CD4-positive, CD25-positive, alpha-beta regulatory T cell (primary cell): Measurements from ENCODE around the gene TRPM3. TPM values are rescaled to one million over a fixed set of nuclear protein-coding genes. Genes with fewer than 3 reads are reported as not detected.
"Not testable (repeated sequence)": the region's sequence is repeated elsewhere in the genome, so short reads cannot be mapped to it uniquely, and the experiment has no call there.

Experiments used
- ATAC-seq, 2 donors: fragments of 150-1000 bp; cut with Tn5 transposase; one replicate each; pipeline ENCODE4 v1.10.0; 2021; ENCODE audit warnings: low read depth in 2 of 2, moderate number of reproducible peaks in 2 of 2, moderate library complexity in 1 of 2
- DNase-seq, 3 donors: peaks; one replicate each; pipeline versions ENCODE4 v3.0.0 to v3.0.0-alpha.2; 2012 to 2022; ENCODE audit warnings: mixed read lengths in 1 of 3
- H3K27ac ChIP-seq: one replicate; pipeline ENCODE4 v1.7.0; 2013; ENCODE audit warnings: mild to moderate bottlenecking, low read length; ENCODE audit not compliant: insufficient read depth, poor library complexity, severe bottlenecking
- H3K27me3 ChIP-seq: one replicate; pipeline ENCODE4 v1.7.0; 2013; ENCODE audit warnings: low read length; ENCODE audit not compliant: control insufficient read depth, insufficient read depth
- H3K36me3 ChIP-seq: one replicate; pipeline ENCODE4 v1.7.0; 2013; ENCODE audit warnings: mild to moderate bottlenecking, low read length, moderate library complexity; ENCODE audit not compliant: control insufficient read depth, insufficient read depth
- H3K4me1 ChIP-seq: 2 replicates; pipeline ENCODE4 v1.7.0; 2013; ENCODE audit warnings: mild to moderate bottlenecking, low read length; ENCODE audit not compliant: insufficient read depth, control insufficient read depth, poor library complexity, severe bottlenecking
- H3K4me3 ChIP-seq: one replicate; pipeline ENCODE4 v1.7.0; 2013; ENCODE audit warnings: low read depth, mild to moderate bottlenecking, low read length, moderate library complexity
- H3K9me3 ChIP-seq, 2 experiments: 1 replicate in 1 of 2; 2 replicates in 1 of 2; pipeline ENCODE4 v1.7.0; 2013; ENCODE audit warnings: low read length in 2 of 2, mild to moderate bottlenecking in 1 of 2, moderate library complexity in 1 of 2; ENCODE audit not compliant: control insufficient read depth in 2 of 2
- H3K27ac Mint-ChIP-seq, 3 donors: one replicate each; pipeline ENCODE4 v1.8.0; 2020 to 2022; ENCODE audit warnings: mild to moderate bottlenecking in 3 of 3, mixed read lengths in 3 of 3, moderate library complexity in 2 of 3
- H3K27me3 Mint-ChIP-seq: one replicate; pipeline ENCODE4 v1.8.0; 2022; ENCODE audit warnings: mild to moderate bottlenecking, mixed read lengths
- H3K36me3 Mint-ChIP-seq: one replicate; pipeline ENCODE4 v1.8.0; 2020; ENCODE audit warnings: mixed read lengths
- H3K4me1 Mint-ChIP-seq, 4 donors: one replicate each; pipeline ENCODE4 v1.8.0; 2020 to 2022; ENCODE audit warnings: mixed read lengths in 4 of 4, mild to moderate bottlenecking in 1 of 4
- H3K4me3 Mint-ChIP-seq, 4 donors: one replicate each; pipeline ENCODE4 v1.8.0; 2020 to 2022; ENCODE audit warnings: mild to moderate bottlenecking in 4 of 4, mixed read lengths in 4 of 4, moderate library complexity in 3 of 4
- H3K9me3 Mint-ChIP-seq, 7 donors: one replicate each; pipeline ENCODE4 v1.8.0; 2020 to 2022; ENCODE audit warnings: mixed read lengths in 7 of 7, mild to moderate bottlenecking in 3 of 7, moderate library complexity in 2 of 7
- polyA plus RNA-seq, 4 donors: library from polyadenylated mRNA; unstranded; fragments of 300-500 nt; fragmentation: Illumina TruSeq; gene quantifications; one replicate each; pipeline ENCODE4 v1.2.3, GENCODE V29; 2021
- total RNA-seq: library from RNA; stranded (reverse); gene quantifications from one replicate; pipeline ENCODE4 v1.2.3, GENCODE V29; 2022

TRPM3 gene
- total and polyA plus RNA-seq, 5 donors from 2014 or later = not detected

DNA sequence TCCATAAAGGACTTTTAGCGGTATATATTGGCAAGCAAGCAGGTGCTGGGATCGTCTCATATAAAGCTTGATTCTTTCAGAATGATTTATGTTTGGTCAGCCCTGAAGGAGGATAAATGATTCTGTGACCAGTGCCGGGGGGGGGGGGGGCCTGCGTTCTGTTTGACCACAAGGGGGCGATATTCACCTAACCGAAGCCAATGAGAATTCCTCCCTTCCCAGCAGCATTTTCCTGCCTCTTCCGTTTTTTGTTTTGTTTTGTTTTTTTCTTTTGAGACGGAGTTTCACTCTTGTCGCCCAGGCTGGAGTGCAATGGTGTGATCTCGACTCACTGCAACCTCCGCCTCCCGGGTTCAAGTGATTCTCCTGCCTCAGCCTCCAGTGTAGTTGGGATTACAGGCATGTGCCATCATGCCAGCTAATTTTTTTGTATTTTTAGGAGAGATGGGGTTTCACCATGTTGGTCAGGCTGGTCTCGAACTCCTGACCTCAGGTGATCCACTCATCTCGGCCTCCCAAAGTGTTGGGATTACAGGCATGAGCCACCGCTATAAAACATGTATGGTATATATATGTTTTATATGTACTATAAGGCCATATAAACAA lies 492.2 kb downstream of the TRPM3 start:
- H3K27ac Mint-ChIP-seq, H3K4me3 Mint-ChIP-seq, H3K4me1 Mint-ChIP-seq: not testable (repeated sequence)

DNA sequence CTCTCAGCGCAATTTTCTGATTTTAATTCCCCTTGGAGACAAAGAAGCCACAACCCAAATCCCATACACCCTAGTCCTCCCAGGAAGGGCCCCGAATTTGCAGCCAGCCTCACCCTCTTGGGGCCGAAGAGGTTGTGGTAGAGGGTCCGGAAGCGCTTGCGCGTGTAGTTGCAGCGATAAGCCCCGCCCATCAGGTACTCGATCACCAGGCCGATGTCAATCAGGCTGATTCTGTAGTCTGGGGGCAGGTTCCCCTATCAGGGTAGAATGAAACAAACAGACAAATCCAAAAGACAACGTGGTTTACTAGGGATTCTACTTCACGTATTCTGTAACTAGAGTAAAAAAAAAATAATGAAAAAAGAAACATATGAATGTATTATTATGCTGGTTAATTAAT lies 496.3 kb downstream of the TRPM3 start:
- no peak overlapping the region for H3K4me3 Mint-ChIP-seq
- no peaks in the 10 kb centered on the region for H3K9me3 ChIP-seq
- no peak overlapping the region for H3K4me3 ChIP-seq
- peaks cover 0 to under 1% (median 0%) of the 10 kb centered on the region in 4 donors for H3K4me1 Mint-ChIP-seq
- H3K27me3 ChIP-seq = no peaks in the 10 kb centered on the region
- no peaks in the 10 kb centered on the region for H3K9me3 Mint-ChIP-seq
- no peaks in the 10 kb centered on the region for H3K36me3 Mint-ChIP-seq
- H3K27ac Mint-ChIP-seq = no peak overlapping the region
- H3K36me3 ChIP-seq = no peaks in the 10 kb centered on the region
- peaks cover 30% of the 10 kb centered on the region for H3K27me3 Mint-ChIP-seq
- ATAC-seq = no peak
- H3K4me1 ChIP-seq = no peaks in the 10 kb centered on the region
- no peak overlapping the region for H3K27ac ChIP-seq
- DNase-seq = no peak

More for the DNA sequence above, 492.2 kb downstream of the TRPM3 start:
- not testable (repeated sequence) for H3K36me3 ChIP-seq, H3K27me3 ChIP-seq, H3K9me3 Mint-ChIP-seq, H3K4me3 ChIP-seq, H3K9me3 ChIP-seq, H3K27ac ChIP-seq, ATAC-seq, DNase-seq, H3K4me1 ChIP-seq, H3K36me3 Mint-ChIP-seq
- peaks cover 20% of the 10 kb centered on the region for H3K27me3 Mint-ChIP-seq

DNA sequence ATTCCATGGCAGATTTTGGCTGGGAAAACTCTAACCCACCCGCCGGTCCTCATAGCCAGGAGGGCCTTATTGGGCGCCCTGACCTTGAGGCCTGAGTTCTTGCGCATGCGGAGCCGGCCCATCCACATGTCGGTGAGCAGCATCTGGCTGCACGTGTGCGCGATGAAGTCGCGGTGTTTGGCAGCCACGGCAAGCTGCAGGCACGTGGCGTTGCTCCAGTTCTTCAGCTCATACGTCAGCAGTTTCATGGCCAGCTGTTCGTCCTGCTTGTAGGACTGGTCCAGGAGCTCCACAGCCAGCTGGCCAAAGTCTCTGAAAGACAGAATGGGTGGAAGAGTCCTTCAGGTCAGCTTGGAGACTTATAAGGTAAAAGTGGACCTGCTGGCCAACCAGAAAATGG lies 502.6 kb downstream of the TRPM3 start:
- peaks cover 10% of the 10 kb centered on the region for H3K27me3 Mint-ChIP-seq
- no peak overlapping the region for H3K27ac ChIP-seq
- no peak for ATAC-seq
- H3K9me3 ChIP-seq = no peaks in the 10 kb centered on the region
- H3K4me1 ChIP-seq = no peaks in the 10 kb centered on the region
- no peaks in the 10 kb centered on the region for H3K9me3 Mint-ChIP-seq
- no peaks in the 10 kb centered on the region for H3K36me3 Mint-ChIP-seq
- no peaks in the 10 kb centered on the region for H3K27me3 ChIP-seq
- H3K4me3 ChIP-seq = no peak overlapping the region
- H3K4me3 Mint-ChIP-seq = no peak overlapping the region
- H3K4me1 Mint-ChIP-seq = no peaks in the 10 kb centered on the region
- no peak for DNase-seq
- H3K36me3 ChIP-seq = no peaks in the 10 kb centered on the region
- no peak overlapping the region for H3K27ac Mint-ChIP-seq

DNA sequence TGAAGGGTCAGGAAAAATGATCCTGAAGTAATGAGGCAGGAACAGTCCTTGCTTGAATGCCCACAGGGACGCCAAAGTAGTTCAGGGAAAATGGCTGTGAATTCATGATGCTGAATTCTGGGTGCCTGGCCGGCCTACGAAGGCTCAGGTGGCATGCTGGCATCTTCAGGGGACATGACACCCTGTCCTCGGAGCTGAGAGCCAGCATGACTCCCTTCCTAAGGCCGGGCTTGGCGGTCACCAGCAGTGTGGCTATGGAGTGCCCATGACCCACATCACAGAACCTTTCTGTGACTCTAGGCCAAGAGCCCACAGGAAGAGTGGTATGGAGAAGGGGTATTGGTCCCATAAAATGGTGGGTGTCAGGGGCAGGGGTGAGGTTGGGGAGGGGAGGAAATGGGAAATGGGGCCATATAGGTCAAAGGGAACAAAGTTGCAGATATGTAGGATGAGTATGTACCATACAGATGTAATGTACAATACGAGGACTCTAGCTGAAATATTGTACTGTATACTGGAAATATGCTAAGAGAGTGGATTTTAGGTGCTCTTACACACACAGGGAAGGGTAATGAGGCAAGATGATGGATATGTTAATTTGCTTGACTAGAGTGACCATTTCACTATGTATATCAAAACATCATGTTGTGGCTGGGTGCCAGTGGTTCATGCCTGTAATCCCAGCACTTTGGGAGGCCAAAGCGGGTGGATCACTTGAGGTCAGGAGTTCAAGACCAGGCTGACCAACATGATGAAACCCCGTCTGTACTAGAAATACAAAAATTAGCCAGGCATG lies 504.2 kb downstream of the TRPM3 start:
- Mint-ChIP-seq H3K4me1 (no peaks in the 10 kb centered on the region), H3K36me3 (no peaks in the 10 kb centered on the region), H3K9me3 (no peaks in the 10 kb centered on the region), H3K27me3 (peaks cover 2% of the 10 kb centered on the region), H3K4me3 (no peak overlapping the region), H3K27ac (no peak overlapping the region)
- no peaks in the 10 kb centered on the region for H3K36me3 ChIP-seq
- H3K27me3 ChIP-seq = no peaks in the 10 kb centered on the region
- ATAC-seq (no peak), DNase-seq (no peak)
- no peaks in the 10 kb centered on the region for H3K4me1 ChIP-seq
- H3K4me3 ChIP-seq = no peak overlapping the region
- H3K9me3 ChIP-seq = no peaks in the 10 kb centered on the region
- no peak overlapping the region for H3K27ac ChIP-seq

- no peaks in the 10 kb centered on the region for H3K9me3 Mint-ChIP-seq
- ATAC-seq (no peak), DNase-seq (no peak)
- no peaks in the 10 kb centered on the region for H3K36me3 ChIP-seq
- peaks cover 2% of the 10 kb centered on the region for H3K27me3 Mint-ChIP-seq
- H3K4me1 ChIP-seq = no peaks in the 10 kb centered on the region
- H3K27ac Mint-ChIP-seq = no peak overlapping the region
- no peaks in the 10 kb centered on the region for H3K9me3 ChIP-seq
- H3K27me3 ChIP-seq = no peaks in the 10 kb centered on the region
- H3K4me3 ChIP-seq = no peak overlapping the region
- no peaks in the 10 kb centered on the region for H3K4me1 Mint-ChIP-seq
- no peaks in the 10 kb centered on the region for H3K36me3 Mint-ChIP-seq
- H3K27ac ChIP-seq = no peak overlapping the region
- no peak overlapping the region for H3K4me3 Mint-ChIP-seq
Observed at GRCh38 chr9:70616228-70616990, 505.0 kb downstream of the TRPM3 start.

- H3K27ac ChIP-seq = no peak overlapping the region
- no peak for DNase-seq
- Mint-ChIP-seq H3K27me3 (peaks cover 7% of the 10 kb centered on the region), H3K36me3 (no peaks in the 10 kb centered on the region), H3K27ac (no peak overlapping the region), H3K4me1 (no peaks in the 10 kb centered on the region), H3K4me3 (no peak overlapping the region), H3K9me3 (no peaks in the 10 kb centered on the region)
- no peak for ATAC-seq
- no peaks in the 10 kb centered on the region for H3K27me3 ChIP-seq
- no peaks in the 10 kb centered on the region for H3K9me3 ChIP-seq
- H3K4me1 ChIP-seq = no peaks in the 10 kb centered on the region
- no peak overlapping the region for H3K4me3 ChIP-seq
- H3K36me3 ChIP-seq = no peaks in the 10 kb centered on the region
Observed at GRCh38 chr9:70615464-70616138, 505.8 kb downstream of the TRPM3 start.

DNA sequence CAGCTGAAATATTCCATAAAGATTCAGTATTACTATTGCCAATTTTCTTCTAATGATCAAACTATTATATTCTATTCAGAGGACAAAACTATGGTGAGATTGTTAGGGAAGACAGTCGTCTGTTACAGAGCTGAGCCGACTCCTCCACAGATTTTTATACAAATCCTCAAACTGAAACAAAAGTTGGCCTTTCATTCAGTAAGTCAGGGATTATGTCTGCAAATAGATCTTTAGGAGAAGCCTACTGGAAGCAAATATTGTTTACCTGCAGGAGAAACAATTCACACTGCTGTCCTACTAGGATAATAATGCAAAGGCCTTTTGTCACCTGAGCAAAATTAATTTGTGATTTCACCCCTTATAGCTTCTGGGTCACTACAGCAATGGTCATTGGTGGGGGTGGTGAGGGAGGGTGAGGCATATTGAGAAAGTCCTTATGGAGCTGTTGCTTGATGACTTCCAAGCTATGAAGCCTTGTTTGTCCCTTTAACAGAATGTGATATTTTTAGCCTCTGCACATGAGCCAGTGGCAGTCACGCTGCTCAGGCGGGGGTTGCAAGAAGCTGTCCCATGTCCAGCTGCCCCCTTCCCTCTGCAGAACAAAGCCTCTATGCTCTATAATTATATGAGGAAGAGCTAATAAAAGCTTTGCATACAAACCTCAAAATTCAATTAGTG lies 506.5 kb downstream of the TRPM3 start:
- Histone ChIP-seq H3K27me3 (no peaks in the 10 kb centered on the region), H3K27ac (no peak overlapping the region), H3K4me3 (no peak overlapping the region), H3K4me1 (no peaks in the 10 kb centered on the region), H3K9me3 (no peaks in the 10 kb centered on the region), H3K36me3 (no peaks in the 10 kb centered on the region)
- DNase-seq = no peak
- Mint-ChIP-seq H3K4me1 (no peaks in the 10 kb centered on the region), H3K9me3 (no peaks in the 10 kb centered on the region), H3K4me3 (no peak overlapping the region), H3K27ac (no peak overlapping the region), H3K27me3 (peaks cover 12% of the 10 kb centered on the region), H3K36me3 (no peaks in the 10 kb centered on the region)
- no peak for ATAC-seq
